ENCODE data around the gene TRIM16.
"Not testable (repeated sequence)": the region's sequence is repeated elsewhere in the genome, so short reads cannot be mapped to it uniquely, and the experiment has no call there.

The TRIM16 gene

GRCh38 chr17:15683824-15684478, at the start of gene TRIM16:
Gene TRIM16 (minus strand): TSS chr17:15684311. CDS start chr17:15651609, 32,702 bp downstream.
- DNase-seq (ENCODE audit: low read depth in 3 of 3) = peak; percentile 63 to 67 (median 67)

- not testable (repeated sequence) for DNase-seq (ENCODE audit: low read depth in 3 of 3)
Measured at GRCh38 chr17:15733174-15733789, 49.2 kb upstream of the TRIM16 start.

- DNase-seq (ENCODE audit: low read depth in 3 of 3) = not testable (repeated sequence)
Measured at GRCh38 chr17:15731900-15732299, 47.8 kb upstream of the TRIM16 start, which contains the start of gene TBC1D26. Gene TBC1D26 (plus strand): TSS chr17:15732283. CDS start chr17:15735349, 3,066 bp downstream.

- not testable (repeated sequence) for DNase-seq (ENCODE audit: low read depth in 3 of 3)
Measured at GRCh38 chr17:15730535-15730934, 46.4 kb upstream of the TRIM16 start.

GRCh38 chr17:15716601-15717563, 32.8 kb upstream of the TRIM16 start:
- DNase-seq (ENCODE audit: low read depth in 3 of 3) = not testable (repeated sequence)

- not testable (repeated sequence) for DNase-seq (ENCODE audit: low read depth in 3 of 3)
Measured at GRCh38 chr17:15708879-15709278, 24.8 kb upstream of the TRIM16 start.

- DNase-seq (ENCODE audit: low read depth in 3 of 3) = not testable (repeated sequence)
Measured at GRCh38 chr17:15704813-15705212, 20.7 kb upstream of the TRIM16 start.

GRCh38 chr17:15704239-15704638, 20.1 kb upstream of the TRIM16 start:
- not testable (repeated sequence) for DNase-seq (ENCODE audit: low read depth in 3 of 3)

- not testable (repeated sequence) for DNase-seq (ENCODE audit: low read depth in 3 of 3)
Measured at GRCh38 chr17:15699937-15700336, 15.8 kb upstream of the TRIM16 start.

GRCh38 chr17:15699413-15699924, 15.4 kb upstream of the TRIM16 start, which contains the start of gene ZNF286A:
Gene ZNF286A (plus strand): TSS chr17:15699752. CDS start chr17:15700330, 578 bp downstream.
- peak; percentile 87 to 93 (median 89) for DNase-seq (ENCODE audit: low read depth in 3 of 3)

GRCh38 chr17:15698967-15699366, 14.9 kb upstream of the TRIM16 start:
- DNase-seq (ENCODE audit: low read depth in 3 of 3) = not testable (repeated sequence)

- not testable (repeated sequence) for DNase-seq (ENCODE audit: low read depth in 3 of 3)
Measured at GRCh38 chr17:15687494-15687893, 3.4 kb upstream of the TRIM16 start.

- not testable (repeated sequence) for DNase-seq (ENCODE audit: low read depth in 3 of 3)
Measured at GRCh38 chr17:15683135-15683534, 976 bp downstream of the TRIM16 start.

GRCh38 chr17:15675991-15676390, 8.1 kb downstream of the TRIM16 start:
- not testable (repeated sequence) for DNase-seq (ENCODE audit: low read depth in 3 of 3)

- not testable (repeated sequence) for DNase-seq (ENCODE audit: low read depth in 3 of 3)
Measured at GRCh38 chr17:15674640-15675039, 9.5 kb downstream of the TRIM16 start.

GRCh38 chr17:15669526-15669925, 14.6 kb downstream of the TRIM16 start:
- not testable (repeated sequence) for DNase-seq (ENCODE audit: low read depth in 3 of 3)

- no peak for DNase-seq (ENCODE audit: low read depth in 3 of 3)
Measured at GRCh38 chr17:15663691-15664090, 20.4 kb downstream of the TRIM16 start.

GRCh38 chr17:15663176-15663575, 20.9 kb downstream of the TRIM16 start:
- DNase-seq (ENCODE audit: low read depth in 3 of 3) = no peak

- no peak for DNase-seq (ENCODE audit: low read depth in 3 of 3)
Measured at GRCh38 chr17:15662681-15663080, 21.4 kb downstream of the TRIM16 start.

GRCh38 chr17:15660077-15660476, 24.0 kb downstream of the TRIM16 start:
- no peak for DNase-seq (ENCODE audit: low read depth in 3 of 3)

- DNase-seq (ENCODE audit: low read depth in 3 of 3) = no peak
Measured at GRCh38 chr17:15659663-15660062, 24.4 kb downstream of the TRIM16 start.

GRCh38 chr17:15659236-15659635, 24.9 kb downstream of the TRIM16 start:
- no peak for DNase-seq (ENCODE audit: low read depth in 3 of 3)

Data from stimulated activated CD4-positive, alpha-beta T cell treated with anti-CD3 and anti-CD28 coated beads, TNF-alpha, amount 100 ng/mL, for 4 hours (primary cell).